Neural crest cell (in vitro differentiated cells): ENCODE data around the gene TEKTIP1. TPM values are rescaled to one million over a fixed set of nuclear protein-coding genes. Genes with fewer than 3 reads are reported as not detected.

Experiments
- DNase-seq: peaks from one replicate; pipeline ENCODE4 v3.0.0; 2021; ENCODE audit warnings: low read depth, mixed read lengths, low spot score
- H3K27ac Mint-ChIP-seq: one replicate; pipeline ENCODE4 v1.8.0; 2021; ENCODE audit warnings: mild to moderate bottlenecking, mixed read lengths; ENCODE audit not compliant: unreplicated experiment
- H3K27me3 Mint-ChIP-seq: 2 replicates; pipeline ENCODE4 v1.8.0; 2021; ENCODE audit warnings: low read depth, mild to moderate bottlenecking, mixed read lengths
- H3K36me3 Mint-ChIP-seq: 2 replicates; pipeline ENCODE4 v1.8.0; 2021; ENCODE audit warnings: low read depth, mild to moderate bottlenecking, mixed read lengths
- H3K4me1 Mint-ChIP-seq: 2 replicates; pipeline ENCODE4 v1.8.0; 2021; ENCODE audit warnings: mixed read lengths
- H3K4me3 Mint-ChIP-seq: one replicate; pipeline ENCODE4 v1.8.0; 2021; ENCODE audit warnings: mild to moderate bottlenecking, mixed read lengths
- H3K9me3 Mint-ChIP-seq: 2 replicates; pipeline ENCODE4 v1.8.0; 2021; ENCODE audit warnings: mixed read lengths
- total RNA-seq: library from RNA; stranded (reverse); gene quantifications from 2 replicates; pipeline ENCODE4 v1.2.1, GENCODE V29; 2021
- TF ChIP-seq, protein P1 (sequence below): fragments of 200-600 bp; sonication (generic); conservative IDR thresholded peaks from 2 replicates; pipeline ENCODE4 v1.5.0; 2021; ENCODE audit warnings: antibody characterized with exemption, mild to moderate bottlenecking

The TEKTIP1 gene
- total RNA-seq, 1 donor from 2014 or later: 2.0 TPM

- Mint-ChIP-seq H3K36me3 (no peaks in the 10 kb centered on the region), H3K9me3 (peaks cover 3% of the 10 kb centered on the region), H3K4me1 (no peaks in the 10 kb centered on the region), H3K27me3 (peaks cover 30% of the 10 kb centered on the region), H3K4me3 (no peak overlapping the region), H3K27ac (no peak overlapping the region)
- no peak for DNase-seq
- TF ChIP-seq, protein P1, sequence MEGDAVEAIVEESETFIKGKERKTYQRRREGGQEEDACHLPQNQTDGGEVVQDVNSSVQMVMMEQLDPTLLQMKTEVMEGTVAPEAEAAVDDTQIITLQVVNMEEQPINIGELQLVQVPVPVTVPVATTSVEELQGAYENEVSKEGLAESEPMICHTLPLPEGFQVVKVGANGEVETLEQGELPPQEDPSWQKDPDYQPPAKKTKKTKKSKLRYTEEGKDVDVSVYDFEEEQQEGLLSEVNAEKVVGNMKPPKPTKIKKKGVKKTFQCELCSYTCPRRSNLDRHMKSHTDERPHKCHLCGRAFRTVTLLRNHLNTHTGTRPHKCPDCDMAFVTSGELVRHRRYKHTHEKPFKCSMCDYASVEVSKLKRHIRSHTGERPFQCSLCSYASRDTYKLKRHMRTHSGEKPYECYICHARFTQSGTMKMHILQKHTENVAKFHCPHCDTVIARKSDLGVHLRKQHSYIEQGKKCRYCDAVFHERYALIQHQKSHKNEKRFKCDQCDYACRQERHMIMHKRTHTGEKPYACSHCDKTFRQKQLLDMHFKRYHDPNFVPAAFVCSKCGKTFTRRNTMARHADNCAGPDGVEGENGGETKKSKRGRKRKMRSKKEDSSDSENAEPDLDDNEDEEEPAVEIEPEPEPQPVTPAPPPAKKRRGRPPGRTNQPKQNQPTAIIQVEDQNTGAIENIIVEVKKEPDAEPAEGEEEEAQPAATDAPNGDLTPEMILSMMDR: no peak
These were observed 54.2 kb downstream of the TEKTIP1 start for GRCh38 chr19:3593156-3593555.

Other genes with a start within 250 kb of the TEKTIP1 start
- gene NFIC, start 172.6 kb upstream of the TEKTIP1 start, total RNA-seq: 4.1 and 6.0 TPM in 2 replicates
- gene SMIM24, start 58.6 kb upstream of the TEKTIP1 start, total RNA-seq: not detected in 2 replicates
- gene SMIM44, start 55.7 kb upstream of the TEKTIP1 start, total RNA-seq: not detected in 2 replicates
- gene DOHH, start 38.5 kb upstream of the TEKTIP1 start, total RNA-seq: 12.0 and 12.8 TPM in 2 replicates
- 63.2 and 67.8 TPM in 2 replicates for gene FZR1, start 32.9 kb upstream of the TEKTIP1 start, total RNA-seq
- gene MFSD12, start 18.4 kb downstream of the TEKTIP1 start, total RNA-seq: 72.7 and 79.1 TPM in 2 replicates
- gene HMG20B, start 33.8 kb downstream of the TEKTIP1 start, total RNA-seq: 76.2 and 79.6 TPM in 2 replicates
- gene GIPC3, start 46.3 kb downstream of the TEKTIP1 start, total RNA-seq: 0.19 and 0.25 TPM in 2 replicates
- gene TBXA2R, start 67.7 kb downstream of the TEKTIP1 start, total RNA-seq: 0.23 and 0.52 TPM in 2 replicates
- gene CACTIN, start 87.6 kb downstream of the TEKTIP1 start, total RNA-seq: 33.5 and 36.3 TPM in 2 replicates
- 39.5 and 40.1 TPM in 2 replicates for gene PIP5K1C, start 161.3 kb downstream of the TEKTIP1 start, total RNA-seq
- gene TJP3, start 169.2 kb downstream of the TEKTIP1 start, total RNA-seq: not detected in 2 replicates
- 22.8 and 24.5 TPM in 2 replicates for gene APBA3, start 222.5 kb downstream of the TEKTIP1 start, total RNA-seq
- 41.7 and 41.9 TPM in 2 replicates for gene MRPL54, start 223.5 kb downstream of the TEKTIP1 start, total RNA-seq
- gene RAX2, start 233.1 kb downstream of the TEKTIP1 start, total RNA-seq: not detected in 2 replicates
- gene MATK, start 247.2 kb downstream of the TEKTIP1 start, total RNA-seq: not detected in 2 replicates